Measurements from ENCODE around the gene ZNF263. TPM values are rescaled to one million over a fixed set of nuclear protein-coding genes. Genes with fewer than 3 reads are reported as not detected.

Gene ZNF263
- total RNA-seq, 2 experiments from 2014 or later: 27.6 to 65.9 TPM

DNA sequence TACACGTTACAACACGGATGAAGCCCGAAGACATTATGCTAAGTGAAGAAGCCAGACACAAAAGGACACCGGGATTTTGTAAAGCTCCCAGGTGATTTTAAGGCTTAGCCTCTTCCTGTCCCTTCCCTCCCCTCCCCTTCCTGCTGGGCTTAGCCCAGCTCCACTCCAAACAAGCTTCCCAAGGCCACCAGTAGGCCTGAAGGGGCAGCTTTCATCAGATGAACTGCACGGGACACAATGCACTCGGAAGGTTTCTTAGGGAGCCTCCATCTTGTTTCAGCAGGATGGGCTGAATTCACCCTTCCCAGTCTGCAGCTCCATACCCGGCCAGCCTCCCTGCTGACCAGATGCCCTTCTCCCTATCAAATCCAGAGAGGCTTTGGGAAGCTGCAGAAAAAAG lies 37.3 kb upstream of the ZNF263 start:
- Histone ChIP-seq H3K9me3 (ENCODE audit: low read length) (no peaks in the 10 kb centered on the region), H3K9me2 (ENCODE audit: insufficient read depth, low read length) (no peaks in the 10 kb centered on the region), H3K79me2 (ENCODE audit: insufficient read depth, low read depth, low read length) (no peaks in the 10 kb centered on the region), H3K36me3 (ENCODE audit: insufficient read depth, low read length) (no peaks in the 10 kb centered on the region), H4K20me1 (ENCODE audit: insufficient read depth, low read length) (no peaks in the 10 kb centered on the region), H3K4me1 (ENCODE audit: insufficient read depth, low read length, poor library complexity, severe bottlenecking) (peaks cover 4% of the 10 kb centered on the region), H3K4me2 (ENCODE audit: low read length) (no peak overlapping the region), H3K4me3 (ENCODE audit: low read depth, low read length, poor library complexity, severe bottlenecking) (no peak overlapping the region), H2AFZ (ENCODE audit: low read length) (no peak overlapping the region), H3K27ac (ENCODE audit: low read depth, low read length, poor library complexity, severe bottlenecking) (no peak overlapping the region)
- TF ChIP-seq, protein P1, sequence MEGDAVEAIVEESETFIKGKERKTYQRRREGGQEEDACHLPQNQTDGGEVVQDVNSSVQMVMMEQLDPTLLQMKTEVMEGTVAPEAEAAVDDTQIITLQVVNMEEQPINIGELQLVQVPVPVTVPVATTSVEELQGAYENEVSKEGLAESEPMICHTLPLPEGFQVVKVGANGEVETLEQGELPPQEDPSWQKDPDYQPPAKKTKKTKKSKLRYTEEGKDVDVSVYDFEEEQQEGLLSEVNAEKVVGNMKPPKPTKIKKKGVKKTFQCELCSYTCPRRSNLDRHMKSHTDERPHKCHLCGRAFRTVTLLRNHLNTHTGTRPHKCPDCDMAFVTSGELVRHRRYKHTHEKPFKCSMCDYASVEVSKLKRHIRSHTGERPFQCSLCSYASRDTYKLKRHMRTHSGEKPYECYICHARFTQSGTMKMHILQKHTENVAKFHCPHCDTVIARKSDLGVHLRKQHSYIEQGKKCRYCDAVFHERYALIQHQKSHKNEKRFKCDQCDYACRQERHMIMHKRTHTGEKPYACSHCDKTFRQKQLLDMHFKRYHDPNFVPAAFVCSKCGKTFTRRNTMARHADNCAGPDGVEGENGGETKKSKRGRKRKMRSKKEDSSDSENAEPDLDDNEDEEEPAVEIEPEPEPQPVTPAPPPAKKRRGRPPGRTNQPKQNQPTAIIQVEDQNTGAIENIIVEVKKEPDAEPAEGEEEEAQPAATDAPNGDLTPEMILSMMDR (conservative IDR thresholded peaks at IDR 0.05; ENCODE audit: low read length): no peak
- TF ChIP-seq EZH2phosphoT487 (IDR thresholded peaks at IDR 0.05; ENCODE audit: borderline replicate concordance, low read depth, low read length): no peak
- ChIA-PET CTCF (ENCODE audit: unreplicated experiment) (no interaction called here), POLR2A (no interaction called here)
- BruUV-seq (replicated peaks): no TSS peak
- intact Hi-C loops (cut with micrococcal nuclease; ENCODE audit: unreplicated experiment): no loop called here
- no peak for DNase-seq (ENCODE audit: low spot score)

DNA sequence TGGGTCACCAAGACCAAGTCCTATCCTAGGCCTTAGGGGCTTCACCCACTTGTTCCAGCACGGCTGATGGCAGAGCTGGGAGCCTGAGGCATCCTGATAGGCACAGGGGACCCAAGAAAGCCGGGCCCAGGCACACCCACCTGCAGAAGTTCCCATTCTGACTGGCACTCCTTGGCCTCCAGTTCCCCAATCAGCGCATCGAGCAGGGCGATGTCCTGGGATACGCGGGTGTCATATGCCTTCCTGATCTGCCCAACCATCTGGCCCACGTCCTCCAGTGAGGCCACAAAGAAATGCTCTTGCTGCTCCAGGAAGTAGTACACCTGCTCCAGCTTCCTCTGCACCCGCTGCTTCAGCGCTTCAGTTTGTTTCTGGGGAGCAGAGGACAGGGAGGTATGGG lies 36.4 kb upstream of the ZNF263 start:
- H3K79me2 ChIP-seq (ENCODE audit: insufficient read depth, low read depth, low read length): no peaks in the 10 kb centered on the region
- ChIA-PET CTCF (ENCODE audit: unreplicated experiment) (no interaction called here), POLR2A (no interaction called here)
- TF ChIP-seq EZH2phosphoT487 (IDR thresholded peaks at IDR 0.05; ENCODE audit: borderline replicate concordance, low read depth, low read length): no peak
- TF ChIP-seq, protein P1 (conservative IDR thresholded peaks at IDR 0.05; ENCODE audit: low read length): no peak
- H3K4me2 ChIP-seq (ENCODE audit: low read length): no peak overlapping the region
- no peak overlapping the region for H3K27ac ChIP-seq (ENCODE audit: low read depth, low read length, poor library complexity, severe bottlenecking)
- H3K4me3 ChIP-seq (ENCODE audit: low read depth, low read length, poor library complexity, severe bottlenecking): no peak overlapping the region
- DNase-seq (ENCODE audit: low spot score): no peak
- H3K9me2 ChIP-seq (ENCODE audit: insufficient read depth, low read length): no peaks in the 10 kb centered on the region
- H3K4me1 ChIP-seq (ENCODE audit: insufficient read depth, low read length, poor library complexity, severe bottlenecking): peaks cover 4% of the 10 kb centered on the region
- intact Hi-C loops (cut with micrococcal nuclease; ENCODE audit: unreplicated experiment): no loop called here
- H2AFZ ChIP-seq (ENCODE audit: low read length): no peak overlapping the region
- H4K20me1 ChIP-seq (ENCODE audit: insufficient read depth, low read length): no peaks in the 10 kb centered on the region
- H3K9me3 ChIP-seq (ENCODE audit: low read length): no peaks in the 10 kb centered on the region
- no peaks in the 10 kb centered on the region for H3K36me3 ChIP-seq (ENCODE audit: insufficient read depth, low read length)
- BruUV-seq (replicated peaks): no TSS peak

DNA sequence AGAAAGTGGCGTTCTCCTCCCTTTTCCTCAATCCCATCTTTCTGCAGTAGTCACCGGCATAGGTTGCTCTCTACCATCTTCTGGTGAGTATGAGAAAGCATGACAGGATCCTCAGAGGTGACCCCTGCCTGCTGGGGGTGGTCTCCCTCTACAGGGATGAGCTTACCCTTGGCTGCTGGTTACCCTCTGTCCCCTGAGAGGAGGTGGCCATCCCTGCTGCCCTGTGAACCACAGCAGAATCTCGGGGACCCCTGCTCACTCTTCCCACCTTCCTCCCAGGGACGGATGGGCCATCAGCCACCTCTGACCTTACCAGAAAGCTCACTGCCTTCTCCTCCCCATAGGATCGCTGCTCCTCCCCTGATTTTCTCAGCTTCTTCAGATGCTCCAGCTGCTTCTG lies 34.7 kb upstream of the ZNF263 start:
- ChIA-PET CTCF (ENCODE audit: unreplicated experiment) (interaction anchor here (1.0 kb wide), 1 partner anchor 36 kb away, joined by 3 read pairs; no protein-coding TSS in a partner anchor), POLR2A (interaction anchor here (0.5 kb wide), 1 partner anchor 1560 kb away, joined by 4 read pairs; no protein-coding TSS in a partner anchor)
- Histone ChIP-seq H3K9me2 (ENCODE audit: insufficient read depth, low read length) (no peaks in the 10 kb centered on the region), H3K4me2 (ENCODE audit: low read length) (no peak overlapping the region), H4K20me1 (ENCODE audit: insufficient read depth, low read length) (no peaks in the 10 kb centered on the region), H3K9me3 (ENCODE audit: low read length) (no peaks in the 10 kb centered on the region), H3K79me2 (ENCODE audit: insufficient read depth, low read depth, low read length) (no peaks in the 10 kb centered on the region), H3K4me3 (ENCODE audit: low read depth, low read length, poor library complexity, severe bottlenecking) (no peak overlapping the region), H3K36me3 (ENCODE audit: insufficient read depth, low read length) (no peaks in the 10 kb centered on the region), H2AFZ (ENCODE audit: low read length) (no peak overlapping the region), H3K27ac (ENCODE audit: low read depth, low read length, poor library complexity, severe bottlenecking) (no peak overlapping the region), H3K4me1 (ENCODE audit: insufficient read depth, low read length, poor library complexity, severe bottlenecking) (peaks cover 4% of the 10 kb centered on the region)
- DNase-seq (ENCODE audit: low spot score): no peak
- BruUV-seq (replicated peaks): no TSS peak
- TF ChIP-seq, protein P1 (conservative IDR thresholded peaks at IDR 0.05; ENCODE audit: low read length): no peak
- TF ChIP-seq EZH2phosphoT487 (IDR thresholded peaks at IDR 0.05; ENCODE audit: borderline replicate concordance, low read depth, low read length): no peak
- intact Hi-C loops (cut with micrococcal nuclease; ENCODE audit: unreplicated experiment): no loop called here

Data from OCI-LY7 (cell line).